Nephron progenitor cell (in vitro differentiated cells): Measurements from ENCODE around the gene C5orf52.
"Not testable (repeated sequence)": the region's sequence is repeated elsewhere in the genome, so short reads cannot be mapped to it uniquely, and the experiment has no call there.

Experiments used
- DNase-seq: peaks from one replicate; pipeline ENCODE4 v3.0.0; 2021
- H3K27ac Mint-ChIP-seq: 2 replicates; pipeline ENCODE4 v1.8.0; 2021; ENCODE audit warnings: mild to moderate bottlenecking, moderate library complexity, mixed read lengths
- H3K27me3 Mint-ChIP-seq: 2 replicates; pipeline ENCODE4 v1.8.0; 2021; ENCODE audit warnings: mild to moderate bottlenecking, low read depth, mixed read lengths; ENCODE audit not compliant: poor library complexity
- H3K36me3 Mint-ChIP-seq: 2 replicates; pipeline ENCODE4 v1.8.0; 2021; ENCODE audit warnings: low read depth, mixed read lengths
- H3K4me1 Mint-ChIP-seq: 2 replicates; pipeline ENCODE4 v1.8.0; 2021; ENCODE audit warnings: mixed read lengths
- H3K4me3 Mint-ChIP-seq: 2 replicates; pipeline ENCODE4 v1.8.0; 2021; ENCODE audit warnings: mild to moderate bottlenecking, moderate library complexity, mixed read lengths
- H3K9me3 Mint-ChIP-seq: 2 replicates; pipeline ENCODE4 v1.8.0; 2021; ENCODE audit warnings: mild to moderate bottlenecking, moderate library complexity, mixed read lengths
- CTCF ChIP-seq: fragments of 200-600 bp; sonication (generic); IDR thresholded peaks from 2 replicates; pipeline ENCODE4 v1.5.0; 2021; ENCODE audit warnings: antibody characterized with exemption

Gene C5orf52

GRCh38 chr5:157713830-157714595 lies 42.7 kb downstream of the C5orf52 start:
- no peak for TF ChIP-seq CTCF
- Mint-ChIP-seq H3K27me3 (peaks cover 6% of the 10 kb centered on the region), H3K27ac (no peak overlapping the region), H3K4me3 (no peak overlapping the region), H3K36me3 (no peaks in the 10 kb centered on the region), H3K9me3 (peaks cover 3% of the 10 kb centered on the region), H3K4me1 (peaks cover 4% of the 10 kb centered on the region)
- DNase-seq, result no peak

- Mint-ChIP-seq H3K27ac (no peak overlapping the region), H3K27me3 (peaks cover 3% of the 10 kb centered on the region), H3K9me3 (peaks cover under 1% of the 10 kb centered on the region), H3K4me1 (peaks cover 4% of the 10 kb centered on the region), H3K4me3 (no peak overlapping the region), H3K36me3 (no peaks in the 10 kb centered on the region)
- no peak for TF ChIP-seq CTCF
- DNase-seq, result no peak
Observed at GRCh38 chr5:157714596-157714864, 43.2 kb downstream of the C5orf52 start.

- Mint-ChIP-seq H3K9me3 (peaks cover 19% of the 10 kb centered on the region), H3K36me3 (no peaks in the 10 kb centered on the region), H3K27me3 (peaks cover 1% of the 10 kb centered on the region), H3K4me1 (peaks cover 4% of the 10 kb centered on the region), H3K27ac (no peak overlapping the region), H3K4me3 (no peak overlapping the region)
- TF ChIP-seq CTCF, result peak; percentile 59
- DNase-seq, result no peak
Observed at GRCh38 chr5:157718519-157718918, 47.2 kb downstream of the C5orf52 start.

DNA sequence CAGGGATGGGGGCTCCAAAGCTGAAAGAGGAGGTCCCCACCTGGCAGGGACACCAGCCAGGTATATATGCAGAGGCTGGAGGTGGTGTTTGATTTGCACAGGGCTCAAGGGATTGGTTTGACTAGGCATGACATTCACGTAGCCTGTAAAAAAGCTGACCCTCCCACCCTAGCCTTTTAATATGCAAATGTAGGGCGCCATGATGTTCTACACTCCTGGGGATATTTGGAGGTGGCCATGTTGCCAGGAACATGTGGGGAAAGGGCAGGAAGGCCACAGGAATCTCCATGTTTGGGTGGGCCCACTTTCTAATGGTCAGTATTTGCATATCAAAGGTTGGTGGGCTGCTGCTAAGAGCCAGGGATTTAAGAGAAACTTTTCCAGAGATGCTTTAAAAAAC lies 47.9 kb downstream of the C5orf52 start:
- TF ChIP-seq CTCF, result no peak
- Mint-ChIP-seq H3K9me3 (peaks cover 27% of the 10 kb centered on the region), H3K4me1 (peaks cover 4% of the 10 kb centered on the region), H3K36me3 (no peaks in the 10 kb centered on the region), H3K27me3 (peaks cover 6% of the 10 kb centered on the region), H3K27ac (no peak overlapping the region), H3K4me3 (no peak overlapping the region)
- DNase-seq, result no peak

GRCh38 chr5:157721159-157721558 lies 49.8 kb downstream of the C5orf52 start:
- DNase-seq, result no peak
- no peak overlapping the region for H3K27ac Mint-ChIP-seq
- H3K9me3 Mint-ChIP-seq, result peaks cover 43% of the 10 kb centered on the region
- H3K4me3 Mint-ChIP-seq, result no peak overlapping the region
- peaks cover 4% of the 10 kb centered on the region for H3K4me1 Mint-ChIP-seq
- peaks cover 6% of the 10 kb centered on the region for H3K27me3 Mint-ChIP-seq
- no peak for TF ChIP-seq CTCF
- peaks cover 8% of the 10 kb centered on the region for H3K36me3 Mint-ChIP-seq

DNA sequence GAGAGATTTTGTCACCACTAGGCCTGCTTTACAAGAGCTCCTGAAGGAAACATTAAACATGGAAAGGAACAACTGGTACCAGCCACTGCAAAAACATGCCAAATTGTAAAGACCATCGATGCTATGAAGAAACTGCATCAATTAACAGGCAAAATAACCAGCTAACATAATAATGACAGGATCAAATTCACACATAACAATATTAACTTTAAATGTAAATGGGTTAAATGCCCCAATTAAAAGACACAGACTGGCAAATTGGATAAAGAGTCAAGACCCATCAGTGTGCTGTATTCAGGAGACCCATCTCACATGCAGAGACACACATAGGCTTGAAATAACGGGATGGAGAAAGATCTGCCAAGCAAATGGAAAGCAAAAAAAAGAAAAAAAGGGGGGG lies 51.6 kb downstream of the C5orf52 start:
- not testable (repeated sequence) for H3K4me1 Mint-ChIP-seq, H3K36me3 Mint-ChIP-seq, H3K27ac Mint-ChIP-seq, DNase-seq, H3K4me3 Mint-ChIP-seq, H3K27me3 Mint-ChIP-seq
- H3K9me3 Mint-ChIP-seq, result peaks cover 46% of the 10 kb centered on the region

DNA sequence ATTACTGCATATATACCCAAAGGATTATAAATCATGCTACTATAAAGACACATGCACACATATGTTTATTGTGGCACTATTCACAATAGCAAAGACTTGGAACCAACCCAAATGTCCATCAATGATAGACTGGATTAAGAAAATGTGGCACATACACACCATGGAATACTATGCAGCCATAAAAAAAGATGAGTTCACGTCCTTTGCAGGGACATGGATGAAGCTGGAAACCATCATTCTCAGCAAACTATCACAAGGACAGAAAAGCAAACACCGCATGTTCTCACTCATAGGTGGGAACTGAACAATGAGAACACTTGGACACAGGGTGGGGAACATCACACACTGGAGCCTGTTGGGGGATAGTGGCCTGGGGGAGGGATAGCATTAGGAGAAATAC lies 55.3 kb downstream of the C5orf52 start:
- not testable (repeated sequence) for H3K27ac Mint-ChIP-seq
- H3K9me3 Mint-ChIP-seq, result peaks cover 55% of the 10 kb centered on the region

GRCh38 chr5:157727858-157728257 lies 56.5 kb downstream of the C5orf52 start:
- H3K4me1 Mint-ChIP-seq, result peaks cover 20% of the 10 kb centered on the region
- not testable (repeated sequence) for H3K27ac Mint-ChIP-seq, H3K4me3 Mint-ChIP-seq, H3K36me3 Mint-ChIP-seq, DNase-seq
- peaks cover 44% of the 10 kb centered on the region for H3K9me3 Mint-ChIP-seq
- H3K27me3 Mint-ChIP-seq, result peaks cover 13% of the 10 kb centered on the region

More for the DNA sequence above, 55.3 kb downstream of the C5orf52 start:
- not testable (repeated sequence) for H3K36me3 Mint-ChIP-seq, H3K27me3 Mint-ChIP-seq, H3K4me3 Mint-ChIP-seq, H3K4me1 Mint-ChIP-seq, DNase-seq
